ENCODE results near the gene PTPRK.

PTPRK gene

DNA sequence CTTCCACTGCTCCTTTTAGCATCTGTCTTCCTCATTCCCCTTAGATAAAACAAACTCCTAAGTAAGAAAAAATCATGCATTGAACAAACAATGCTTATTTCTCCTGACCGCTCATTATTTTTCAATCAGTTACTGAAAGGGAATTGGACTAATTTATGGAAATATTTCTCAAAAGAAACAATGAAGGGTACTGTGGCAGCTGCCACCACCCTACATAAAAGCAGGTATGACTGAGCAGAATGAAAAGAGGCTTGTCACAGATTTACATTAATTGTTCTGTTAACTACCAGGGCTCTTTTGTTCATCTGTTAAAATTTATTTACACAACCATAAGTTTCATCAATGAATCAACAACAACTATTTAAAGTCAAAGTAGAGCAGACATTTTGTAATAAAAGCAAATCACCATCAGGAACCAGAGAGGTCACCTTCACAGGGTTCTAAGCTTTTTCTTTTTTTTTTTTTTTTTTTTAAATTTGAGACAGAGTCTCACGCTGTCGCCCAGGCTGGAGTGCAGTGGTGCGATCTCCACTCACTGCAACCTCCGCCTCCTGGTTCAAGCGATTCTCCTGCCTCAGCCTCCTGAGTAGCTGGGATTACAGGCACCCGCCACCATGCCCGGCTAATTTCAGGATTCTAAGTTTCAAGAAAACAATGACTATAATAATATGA lies 204.0 kb downstream of the PTPRK start:
- Histone ChIP-seq H3K9ac (ENCODE audit: low read length in 5 of 5) (no peak overlapping the region), H3K27me3 (ENCODE audit: control insufficient read depth in 5 of 5, insufficient read depth in 4 of 5, low read length in 5 of 5) (no peaks in the 10 kb centered on the region), H3K27ac (ENCODE audit: low read depth, low read length) (no peak overlapping the region), H3K4me1 (ENCODE audit: control insufficient read depth in 5 of 5, insufficient read depth in 5 of 5, low read length in 5 of 5) (no peaks in the 10 kb centered on the region), H3K9me3 (ENCODE audit: control insufficient read depth in 5 of 5, low read length in 5 of 5) (no peaks in the 10 kb centered on the region), H3K36me3 (ENCODE audit: control insufficient read depth in 5 of 5, insufficient read depth in 5 of 5, low read length in 5 of 5) (no peaks in the 10 kb centered on the region), H3K4me3 (ENCODE audit: low read depth in 1 of 5, low read length in 5 of 5) (no peak overlapping the region)

DNA sequence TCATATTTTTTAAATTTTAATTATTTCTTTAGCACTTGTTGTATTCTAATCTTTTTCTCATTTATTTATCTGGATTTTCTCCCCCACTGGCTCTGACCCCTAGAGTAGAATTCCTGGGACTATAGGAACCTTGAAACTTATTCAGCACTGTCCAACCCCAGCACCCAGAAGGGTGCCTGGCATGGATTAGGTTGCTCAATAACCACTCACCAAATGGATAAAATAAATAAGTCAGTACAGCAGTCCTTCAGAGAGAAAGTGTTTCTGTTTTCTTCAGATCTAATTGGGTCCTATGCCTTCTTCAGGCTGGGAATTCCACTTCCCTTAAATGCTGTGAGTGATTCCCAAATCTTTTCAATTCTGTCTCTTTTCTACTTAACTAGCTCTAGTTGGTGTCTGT lies 206.2 kb downstream of the PTPRK start:
- no peaks in the 10 kb centered on the region for H3K4me1 ChIP-seq (ENCODE audit: control insufficient read depth in 5 of 5, insufficient read depth in 5 of 5, low read length in 5 of 5)
- no peak overlapping the region for H3K4me3 ChIP-seq (ENCODE audit: low read depth in 1 of 5, low read length in 5 of 5)
- no peak overlapping the region for H3K27ac ChIP-seq (ENCODE audit: low read depth, low read length)
- no peaks in the 10 kb centered on the region for H3K27me3 ChIP-seq (ENCODE audit: control insufficient read depth in 5 of 5, insufficient read depth in 4 of 5, low read length in 5 of 5)
- H3K9me3 ChIP-seq (ENCODE audit: control insufficient read depth in 5 of 5, low read length in 5 of 5): no peaks in the 10 kb centered on the region
- H3K9ac ChIP-seq (ENCODE audit: low read length in 5 of 5): no peak overlapping the region
- no peaks in the 10 kb centered on the region for H3K36me3 ChIP-seq (ENCODE audit: control insufficient read depth in 5 of 5, insufficient read depth in 5 of 5, low read length in 5 of 5)

- H3K4me3 ChIP-seq (ENCODE audit: low read depth in 1 of 5, low read length in 5 of 5): no peak overlapping the region
- no peak overlapping the region for H3K27ac ChIP-seq (ENCODE audit: low read depth, low read length)
- no peaks in the 10 kb centered on the region for H3K36me3 ChIP-seq (ENCODE audit: control insufficient read depth in 5 of 5, insufficient read depth in 5 of 5, low read length in 5 of 5)
- no peaks in the 10 kb centered on the region for H3K4me1 ChIP-seq (ENCODE audit: control insufficient read depth in 5 of 5, insufficient read depth in 5 of 5, low read length in 5 of 5)
- no peak overlapping the region for H3K9ac ChIP-seq (ENCODE audit: low read length in 5 of 5)
- no peaks in the 10 kb centered on the region for H3K27me3 ChIP-seq (ENCODE audit: control insufficient read depth in 5 of 5, insufficient read depth in 4 of 5, low read length in 5 of 5)
- H3K9me3 ChIP-seq (ENCODE audit: control insufficient read depth in 5 of 5, low read length in 5 of 5): no peaks in the 10 kb centered on the region
Observed at GRCh38 chr6:128311944-128312570, 208.3 kb downstream of the PTPRK start.

DNA sequence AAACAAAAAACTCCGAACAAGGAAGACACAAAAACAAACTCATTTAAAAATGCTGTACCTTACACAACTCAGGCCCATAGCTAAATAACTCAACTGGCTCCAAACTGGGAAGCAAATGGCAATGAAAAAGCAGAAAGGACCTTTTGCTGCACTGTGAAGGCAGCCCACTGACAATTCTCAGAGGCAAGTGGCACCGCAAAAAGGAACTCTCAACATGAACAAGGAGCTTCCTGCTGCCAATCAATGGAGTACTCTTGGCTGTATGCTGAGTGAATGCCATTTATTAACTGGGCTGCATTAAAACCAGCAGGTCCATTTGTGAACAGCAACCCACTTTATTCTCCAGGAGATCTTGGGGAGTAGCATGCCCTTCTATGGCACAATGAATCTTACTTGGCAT lies 209.9 kb downstream of the PTPRK start:
- no peak overlapping the region for H3K27ac ChIP-seq (ENCODE audit: low read depth, low read length)
- no peaks in the 10 kb centered on the region for H3K4me1 ChIP-seq (ENCODE audit: control insufficient read depth in 5 of 5, insufficient read depth in 5 of 5, low read length in 5 of 5)
- H3K27me3 ChIP-seq (ENCODE audit: control insufficient read depth in 5 of 5, insufficient read depth in 4 of 5, low read length in 5 of 5): no peaks in the 10 kb centered on the region
- no peak overlapping the region for H3K9ac ChIP-seq (ENCODE audit: low read length in 5 of 5)
- no peaks in the 10 kb centered on the region for H3K9me3 ChIP-seq (ENCODE audit: control insufficient read depth in 5 of 5, low read length in 5 of 5)
- no peak overlapping the region for H3K4me3 ChIP-seq (ENCODE audit: low read depth in 1 of 5, low read length in 5 of 5)
- no peaks in the 10 kb centered on the region for H3K36me3 ChIP-seq (ENCODE audit: control insufficient read depth in 5 of 5, insufficient read depth in 5 of 5, low read length in 5 of 5)

DNA sequence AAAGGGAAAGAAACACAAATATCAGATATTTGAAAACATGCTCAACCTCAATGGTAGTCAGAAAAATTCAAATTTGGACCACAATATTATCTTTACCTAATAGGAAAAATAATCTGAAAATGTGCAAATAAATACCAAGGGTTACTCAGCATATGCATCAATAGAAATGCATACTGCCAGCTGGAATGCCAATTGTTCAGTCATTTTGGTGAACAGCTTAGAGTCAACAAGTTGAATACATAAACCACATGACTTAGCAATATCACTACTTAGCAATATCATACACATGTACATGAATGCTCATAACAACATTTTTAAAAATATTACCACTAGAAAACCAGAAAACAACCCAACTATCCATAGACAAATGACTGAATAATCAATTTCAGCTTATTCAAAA lies 212.7 kb downstream of the PTPRK start:
- no peaks in the 10 kb centered on the region for H3K9me3 ChIP-seq (ENCODE audit: control insufficient read depth in 5 of 5, low read length in 5 of 5)
- no peaks in the 10 kb centered on the region for H3K36me3 ChIP-seq (ENCODE audit: control insufficient read depth in 5 of 5, insufficient read depth in 5 of 5, low read length in 5 of 5)
- H3K9ac ChIP-seq (ENCODE audit: low read length in 5 of 5): no peak overlapping the region
- no peak overlapping the region for H3K27ac ChIP-seq (ENCODE audit: low read depth, low read length)
- H3K4me3 ChIP-seq (ENCODE audit: low read depth in 1 of 5, low read length in 5 of 5): no peak overlapping the region
- H3K27me3 ChIP-seq (ENCODE audit: control insufficient read depth in 5 of 5, insufficient read depth in 4 of 5, low read length in 5 of 5): no peaks in the 10 kb centered on the region
- no peaks in the 10 kb centered on the region for H3K4me1 ChIP-seq (ENCODE audit: control insufficient read depth in 5 of 5, insufficient read depth in 5 of 5, low read length in 5 of 5)

DNA sequence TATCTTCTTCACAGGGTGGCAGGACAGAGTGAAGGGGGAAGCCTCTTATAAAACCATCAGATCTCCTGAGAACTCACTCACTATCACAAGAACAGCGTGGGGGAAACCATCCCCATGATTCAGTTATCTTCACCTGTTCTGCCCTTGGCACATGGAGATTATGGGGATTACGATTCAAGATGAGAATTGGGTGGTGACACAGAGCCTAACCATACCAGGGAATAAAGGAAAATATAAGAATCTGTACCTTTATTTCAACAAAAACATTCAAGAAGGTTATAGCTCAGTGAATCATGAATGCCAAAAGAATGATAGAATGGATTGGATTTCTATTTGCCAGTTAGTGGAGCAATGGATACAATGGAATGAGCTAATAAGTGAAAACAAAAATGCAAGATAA lies 214.4 kb downstream of the PTPRK start:
- no peaks in the 10 kb centered on the region for H3K36me3 ChIP-seq (ENCODE audit: control insufficient read depth in 5 of 5, insufficient read depth in 5 of 5, low read length in 5 of 5)
- no peaks in the 10 kb centered on the region for H3K27me3 ChIP-seq (ENCODE audit: control insufficient read depth in 5 of 5, insufficient read depth in 4 of 5, low read length in 5 of 5)
- H3K4me3 ChIP-seq (ENCODE audit: low read depth in 1 of 5, low read length in 5 of 5): no peak overlapping the region
- H3K27ac ChIP-seq (ENCODE audit: low read depth, low read length): no peak overlapping the region
- no peaks in the 10 kb centered on the region for H3K4me1 ChIP-seq (ENCODE audit: control insufficient read depth in 5 of 5, insufficient read depth in 5 of 5, low read length in 5 of 5)
- H3K9ac ChIP-seq (ENCODE audit: low read length in 5 of 5): no peak overlapping the region
- no peaks in the 10 kb centered on the region for H3K9me3 ChIP-seq (ENCODE audit: control insufficient read depth in 5 of 5, low read length in 5 of 5)

DNA sequence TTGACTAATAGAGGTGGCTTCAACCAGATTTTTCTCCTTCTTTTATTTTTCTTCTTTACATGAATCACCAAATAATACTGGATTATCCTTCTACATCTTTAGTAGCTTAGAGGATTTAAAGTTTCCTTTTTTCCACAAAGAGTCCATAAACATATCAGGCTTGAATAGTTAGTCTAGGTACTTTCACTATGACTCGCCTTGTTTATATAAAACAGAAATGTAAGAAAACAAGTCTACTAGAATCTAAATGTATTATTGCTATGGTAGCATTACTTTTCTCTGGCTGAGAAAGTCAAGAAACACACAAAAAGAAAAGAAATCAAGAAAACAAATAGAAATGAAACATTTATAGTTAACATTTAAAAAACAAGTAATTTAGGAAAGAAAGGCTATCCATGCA lies 215.2 kb downstream of the PTPRK start:
- H3K36me3 ChIP-seq (ENCODE audit: control insufficient read depth in 5 of 5, insufficient read depth in 5 of 5, low read length in 5 of 5): no peaks in the 10 kb centered on the region
- no peaks in the 10 kb centered on the region for H3K27me3 ChIP-seq (ENCODE audit: control insufficient read depth in 5 of 5, insufficient read depth in 4 of 5, low read length in 5 of 5)
- no peak overlapping the region for H3K4me3 ChIP-seq (ENCODE audit: low read depth in 1 of 5, low read length in 5 of 5)
- no peaks in the 10 kb centered on the region for H3K4me1 ChIP-seq (ENCODE audit: control insufficient read depth in 5 of 5, insufficient read depth in 5 of 5, low read length in 5 of 5)
- H3K27ac ChIP-seq (ENCODE audit: low read depth, low read length): no peak overlapping the region
- no peak overlapping the region for H3K9ac ChIP-seq (ENCODE audit: low read length in 5 of 5)
- H3K9me3 ChIP-seq (ENCODE audit: control insufficient read depth in 5 of 5, low read length in 5 of 5): no peaks in the 10 kb centered on the region

GRCh38 chr6:128303870-128304269 lies 216.5 kb downstream of the PTPRK start:
- H3K4me3 ChIP-seq (ENCODE audit: low read depth in 1 of 5, low read length in 5 of 5): no peak overlapping the region
- H3K27me3 ChIP-seq (ENCODE audit: control insufficient read depth in 5 of 5, insufficient read depth in 4 of 5, low read length in 5 of 5): no peaks in the 10 kb centered on the region
- no peaks in the 10 kb centered on the region for H3K4me1 ChIP-seq (ENCODE audit: control insufficient read depth in 5 of 5, insufficient read depth in 5 of 5, low read length in 5 of 5)
- no peak overlapping the region for H3K9ac ChIP-seq (ENCODE audit: low read length in 5 of 5)
- no peaks in the 10 kb centered on the region for H3K9me3 ChIP-seq (ENCODE audit: control insufficient read depth in 5 of 5, low read length in 5 of 5)
- no peak overlapping the region for H3K27ac ChIP-seq (ENCODE audit: low read depth, low read length)
- no peaks in the 10 kb centered on the region for H3K36me3 ChIP-seq (ENCODE audit: control insufficient read depth in 5 of 5, insufficient read depth in 5 of 5, low read length in 5 of 5)

DNA sequence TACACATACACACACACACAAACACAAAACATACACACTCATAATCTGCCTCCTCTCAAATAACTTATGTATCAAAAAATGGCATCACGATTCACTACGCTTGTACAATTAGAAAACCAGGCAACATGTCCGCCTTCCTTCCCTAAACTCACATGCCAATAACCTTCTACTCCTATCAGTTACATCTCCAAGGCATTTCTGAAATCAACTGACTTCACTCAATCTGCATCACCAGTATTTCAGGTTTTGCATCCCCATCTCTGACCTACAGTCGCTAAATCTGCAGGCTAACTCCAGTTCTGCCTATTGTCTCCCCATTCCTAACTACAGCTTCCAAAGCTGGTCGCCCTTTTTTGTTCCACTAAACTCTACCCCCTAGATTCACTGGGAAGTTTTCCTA lies 217.5 kb downstream of the PTPRK start:
- H3K9me3 ChIP-seq (ENCODE audit: control insufficient read depth in 5 of 5, low read length in 5 of 5): no peaks in the 10 kb centered on the region
- no peaks in the 10 kb centered on the region for H3K36me3 ChIP-seq (ENCODE audit: control insufficient read depth in 5 of 5, insufficient read depth in 5 of 5, low read length in 5 of 5)
- no peak overlapping the region for H3K9ac ChIP-seq (ENCODE audit: low read length in 5 of 5)
- no peaks in the 10 kb centered on the region for H3K4me1 ChIP-seq (ENCODE audit: control insufficient read depth in 5 of 5, insufficient read depth in 5 of 5, low read length in 5 of 5)
- no peak overlapping the region for H3K4me3 ChIP-seq (ENCODE audit: low read depth in 1 of 5, low read length in 5 of 5)
- H3K27me3 ChIP-seq (ENCODE audit: control insufficient read depth in 5 of 5, insufficient read depth in 4 of 5, low read length in 5 of 5): no peaks in the 10 kb centered on the region
- H3K27ac ChIP-seq (ENCODE audit: low read depth, low read length): no peak overlapping the region

GRCh38 chr6:128295670-128296069 lies 224.7 kb downstream of the PTPRK start:
- Histone ChIP-seq H3K4me3 (ENCODE audit: low read depth in 1 of 5, low read length in 5 of 5) (no peak overlapping the region), H3K36me3 (ENCODE audit: control insufficient read depth in 5 of 5, insufficient read depth in 5 of 5, low read length in 5 of 5) (no peaks in the 10 kb centered on the region), H3K4me1 (ENCODE audit: control insufficient read depth in 5 of 5, insufficient read depth in 5 of 5, low read length in 5 of 5) (no peaks in the 10 kb centered on the region), H3K9me3 (ENCODE audit: control insufficient read depth in 5 of 5, low read length in 5 of 5) (no peaks in the 10 kb centered on the region), H3K27ac (ENCODE audit: low read depth, low read length) (no peak overlapping the region), H3K27me3 (ENCODE audit: control insufficient read depth in 5 of 5, insufficient read depth in 4 of 5, low read length in 5 of 5) (no peaks in the 10 kb centered on the region), H3K9ac (ENCODE audit: low read length in 5 of 5) (no peak overlapping the region)

Measured in subcutaneous abdominal adipose tissue (tissue), 5 donors.